Caco-2 (cell line): ENCODE data around the gene PCK2. TPM values are rescaled to one million over a fixed set of nuclear protein-coding genes. Genes with fewer than 3 reads are reported as not detected.

Experiments used
- BruUV-seq: library from RNA; stranded (reverse); fragments of 400-500 nt; replicated peaks from 2 replicates; lab custom pipeline; 2021; lab: Mats Ljungman, UMichigan
- CTCF ChIA-PET: fragments of 300-600 bp; sonication (Branson Sonifier 250); formaldehyde crosslinking; loops from one replicate; lab custom pipeline; 2022; ENCODE audit warnings: antibody characterized with exemption; lab: Charles Lee
- POLR2A ChIA-PET: fragments of 300-600 bp; sonication (Branson Sonifier 250); formaldehyde crosslinking; loops from one replicate; lab custom pipeline; 2022; ENCODE audit warnings: antibody characterized with exemption; lab: Charles Lee
- DNase-seq, 2 experiments: peaks; one replicate each; pipeline versions ENCODE4 v3.0.0 to v3.0.0-alpha.2; 2020 to 2022
- H3K27me3 ChIP-seq: replicated peaks from 2 replicates; pipeline ENCODE4 v1.6.0; 2011; ENCODE audit warnings: low read length; ENCODE audit not compliant: control insufficient read depth, insufficient read depth
- H3K36me3 ChIP-seq: 2 replicates; pipeline ENCODE4 v1.5.1; 2011; ENCODE audit warnings: low read length; ENCODE audit not compliant: control insufficient read depth, insufficient read depth
- H3K4me1 ChIP-seq: fragments of 250-450 bp; sonication (Bioruptor Pico); 2 replicates; pipeline ENCODE4 v1.5.1; 2020; ENCODE audit warnings: mild to moderate bottlenecking
- H3K4me3 ChIP-seq: 2 replicates; pipeline ENCODE4 v1.5.1; 2011; ENCODE audit warnings: low read depth, mild to moderate bottlenecking, control low read depth, low read length
- H3K9me3 ChIP-seq: fragments of 250-450 bp; sonication (Bioruptor Pico); 2 replicates; pipeline ENCODE4 v1.5.1; 2020; ENCODE audit warnings: mild to moderate bottlenecking, moderate library complexity
- H3K27ac Mint-ChIP-seq: one replicate; pipeline ENCODE4 v1.8.0; 2022; ENCODE audit warnings: mixed read lengths; ENCODE audit not compliant: unreplicated experiment
- H3K27me3 Mint-ChIP-seq: one replicate; pipeline ENCODE4 v1.8.0; 2022; ENCODE audit warnings: mixed read lengths; ENCODE audit not compliant: insufficient read depth, unreplicated experiment
- H3K36me3 Mint-ChIP-seq: one replicate; pipeline ENCODE4 v1.8.0; 2022; ENCODE audit warnings: mild to moderate bottlenecking, mixed read lengths; ENCODE audit not compliant: insufficient read depth, unreplicated experiment
- H3K4me1 Mint-ChIP-seq: one replicate; pipeline ENCODE4 v1.8.0; 2022; ENCODE audit warnings: low read depth, mixed read lengths; ENCODE audit not compliant: unreplicated experiment
- H3K4me3 Mint-ChIP-seq: one replicate; pipeline ENCODE4 v1.8.0; 2022; ENCODE audit warnings: mild to moderate bottlenecking, moderate library complexity, mixed read lengths; ENCODE audit not compliant: unreplicated experiment
- H3K9me3 Mint-ChIP-seq: one replicate; pipeline ENCODE4 v1.8.0; 2022; ENCODE audit warnings: mixed read lengths; ENCODE audit not compliant: unreplicated experiment
- CTCF ChIP-seq, 2 experiments: fragments of 200-600 bp in 1 of 2; IDR thresholded peaks; 1 replicate in 1 of 2; 2 replicates in 1 of 2; pipeline versions ENCODE4 v1.5.1 to v1.8.0; 2011 to 2022; ENCODE audit warnings: antibody characterized with exemption in 1 of 2, control low read depth in 1 of 2, inconsistent platforms in 1 of 2, low read depth in 1 of 2, low read length in 1 of 2, mild to moderate bottlenecking in 1 of 2, moderate library complexity in 1 of 2; ENCODE audit not compliant: insufficient read depth in 1 of 2, severe bottlenecking in 1 of 2, unreplicated experiment in 1 of 2
- intact Hi-C: fragments of 100-400 bp; cut with micrococcal nuclease; formaldehyde crosslinking; loops from one replicate; pipeline ENCODE4 v1.10.0; 2022; ENCODE audit not compliant: unreplicated experiment
- total RNA-seq: library from RNA; stranded (reverse); gene quantifications from 2 replicates; pipeline ENCODE4 v1.2.3, GENCODE V29; 2022

Gene PCK2
- total RNA-seq, 1 experiment from 2014 or later = 146 TPM

- Histone ChIP-seq H3K9me3 (no peaks in the 10 kb centered on the region), H3K27me3 (no peaks in the 10 kb centered on the region), H3K4me1 (no peaks in the 10 kb centered on the region; the same call in 1 of the 2 replicates), H3K4me3 (peak overlapping the region; percentile 90), H3K36me3 (peaks cover 3% of the 10 kb centered on the region)
- BruUV-seq = no TSS peak
- intact Hi-C loops = loop anchor here (1.0 kb wide), 2 partner anchors 10 to 22 kb away; partner anchors contain the start of gene RNF31
- no peaks in the 10 kb centered on the region for H3K27me3 Mint-ChIP-seq
- peak overlapping the region; percentile 57 for H3K27ac Mint-ChIP-seq
- peak overlapping the region; percentile 77 for H3K4me3 Mint-ChIP-seq
- no peak for TF ChIP-seq CTCF (IDR thresholded peaks at IDR 0.05; ENCODE audit: insufficient read depth in 1 of 2, low read depth in 1 of 2, low read length in 1 of 2, severe bottlenecking in 1 of 2, unreplicated experiment in 1 of 2)
- DNase-seq = no peak
- H3K9me3 Mint-ChIP-seq = no peaks in the 10 kb centered on the region
- peaks cover 35% of the 10 kb centered on the region for H3K4me1 Mint-ChIP-seq
- ChIA-PET POLR2A (interaction anchor here (0.5 to 3.1 kb wide), 5 partner anchors 10 to 43 kb away, joined by 3 to 57 read pairs (median 12); partner anchors contain the start of genes DCAF11, IRF9, NRL and PCK2), CTCF (interaction anchor here (2.4 kb wide), 2 partner anchors 22 to 24 kb away, joined by 8 to 17 read pairs; partner anchors contain the start of genes DCAF11, IRF9 and NRL)
- H3K36me3 Mint-ChIP-seq = peaks cover 24% of the 10 kb centered on the region
These were observed 42.8 kb downstream of the PCK2 start for GRCh38 chr14:24136684-24137528.

GRCh38 chr14:24137529-24138395 lies 43.7 kb downstream of the PCK2 start:
- Mint-ChIP-seq H3K9me3 (no peaks in the 10 kb centered on the region), H3K27ac (no peak overlapping the region), H3K27me3 (no peaks in the 10 kb centered on the region), H3K4me3 (peak overlapping the region; percentile 43), H3K36me3 (peaks cover 24% of the 10 kb centered on the region), H3K4me1 (peaks cover 36% of the 10 kb centered on the region)
- ChIA-PET POLR2A (interaction anchor here (2.6 to 3.1 kb wide), 2 partner anchors 9 to 23 kb away, joined by 21 to 57 read pairs; partner anchors contain the start of genes DCAF11, NRL, PSME2 and RNF31), CTCF (interaction anchor here (2.4 kb wide), 1 partner anchor 23 kb away, joined by 8 read pairs; the partner anchor contains the start of gene IRF9)
- H3K27me3 ChIP-seq = no peaks in the 10 kb centered on the region
- H3K4me3 ChIP-seq = no peak overlapping the region
- H3K9me3 ChIP-seq = no peaks in the 10 kb centered on the region
- H3K36me3 ChIP-seq = peaks cover 3% of the 10 kb centered on the region
- TSS peak; percentile 56 for BruUV-seq
- TF ChIP-seq CTCF (IDR thresholded peaks at IDR 0.05; ENCODE audit: insufficient read depth in 1 of 2, low read depth in 1 of 2, low read length in 1 of 2, severe bottlenecking in 1 of 2, unreplicated experiment in 1 of 2) = no peak
- DNase-seq = no peak
- H3K4me1 ChIP-seq = no peaks in the 10 kb centered on the region; the same call in 1 of the 2 replicates
- intact Hi-C loops = no loop called here
